Activated CD4-positive, alpha-beta T cell treated with anti-CD3 and anti-CD28 coated beads, Interleukin-10, Interleukin-2, amounts not matched to agents 100 ng/mL and 50 ng/mL, durations not matched to agents 16 hours and 8 hours (primary cell): ENCODE measurements around the gene CD8B.

Experiments
- DNase-seq: peaks from one replicate; pipeline ENCODE4 v3.0.0-alpha.2; 2020

The CD8B gene

DNA sequence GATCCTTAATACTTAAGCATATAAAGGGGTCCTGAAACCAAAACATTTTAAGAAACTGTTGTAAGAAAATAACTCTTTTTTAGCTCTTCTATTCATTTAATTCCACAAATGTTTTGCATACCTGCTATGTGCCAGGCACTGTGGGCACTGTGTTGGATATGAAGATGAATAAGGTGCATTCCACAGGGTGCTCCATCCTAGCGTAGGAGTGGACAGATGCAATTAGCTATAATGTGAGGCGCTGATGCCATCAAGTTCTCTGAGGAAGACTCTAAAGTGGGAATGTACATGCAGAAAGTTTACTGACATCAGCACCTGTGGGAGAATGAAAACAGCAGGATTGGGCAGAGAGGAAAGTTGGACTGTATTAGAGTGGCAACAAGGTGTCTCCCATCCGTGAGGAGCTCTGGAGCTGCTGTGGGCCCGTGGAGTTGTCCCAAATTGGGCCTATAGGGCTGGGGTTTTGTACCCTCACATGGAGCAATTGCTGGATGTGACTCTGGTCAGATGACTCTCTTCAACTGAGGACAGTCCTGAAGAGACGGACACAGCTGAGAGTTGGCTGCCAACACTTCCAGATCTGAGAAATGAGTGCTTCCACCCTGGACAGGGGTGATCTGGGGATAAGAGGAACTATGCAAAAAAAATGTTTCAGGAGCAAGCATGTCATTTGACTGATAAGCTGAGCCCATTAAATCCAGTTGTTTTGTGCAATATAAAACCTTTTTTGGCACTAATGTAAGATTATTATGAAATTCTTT lies 93.3 kb downstream of the CD8B start:
- no peak for DNase-seq
